GM03348 (cell line): ENCODE measurements around the gene CXCL11.
"Not testable (repeated sequence)": the region's sequence is repeated elsewhere in the genome, so short reads cannot be mapped to it uniquely, and the experiment has no call there.

ENCODE experiments used
- DNase-seq: peaks from one replicate; pipeline ENCODE4 v3.0.0; 2012; ENCODE audit warnings: low spot score

The CXCL11 gene

DNA sequence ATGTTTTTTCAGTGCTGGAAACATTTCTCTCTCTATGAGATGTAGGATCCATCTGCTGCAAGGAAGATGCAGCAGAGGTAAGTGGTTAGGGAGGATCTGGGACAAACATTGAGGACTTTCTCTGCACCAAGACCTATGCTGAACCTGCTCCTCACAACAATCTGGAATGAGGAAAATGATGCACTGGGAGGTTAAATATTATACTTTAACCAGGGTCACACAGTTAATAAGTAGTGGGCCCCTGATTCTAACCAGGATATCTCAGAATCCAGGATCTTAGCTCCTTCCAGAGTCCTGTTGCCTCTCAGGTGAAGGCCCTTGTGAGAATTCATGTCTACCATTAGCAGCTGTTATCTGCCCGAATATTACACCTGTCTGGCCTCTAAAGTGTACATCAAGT, 35.6 kb downstream of the CXCL11 start:
- no peak for DNase-seq

DNA sequence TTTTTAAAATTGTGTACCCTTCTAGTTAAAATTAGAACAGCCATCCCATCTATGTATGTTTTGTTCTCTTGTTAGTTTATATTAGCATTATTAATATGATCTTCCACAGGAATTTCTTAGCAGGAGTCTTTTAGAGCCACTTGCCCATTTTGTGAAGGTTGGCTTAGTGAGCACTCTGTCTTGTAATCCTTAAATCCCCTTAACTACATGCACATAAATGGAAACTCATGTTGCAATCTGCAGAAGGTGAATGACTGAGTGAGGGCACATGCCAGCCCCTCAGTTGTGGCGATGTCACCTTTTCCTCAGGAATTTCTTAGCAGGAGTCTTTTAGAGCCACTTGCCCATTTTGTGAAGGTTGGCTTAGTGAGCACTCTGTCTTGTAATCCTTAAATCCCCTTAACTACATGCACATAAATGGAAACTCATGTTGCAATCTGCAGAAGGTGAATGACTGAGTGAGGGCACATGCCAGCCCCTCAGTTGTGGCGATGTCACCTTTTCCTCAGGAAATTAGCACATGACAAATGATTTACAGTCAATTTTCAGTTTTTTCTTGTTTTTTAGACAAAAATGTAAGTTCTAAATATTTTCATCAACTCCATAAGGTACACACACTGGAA, 37.2 kb downstream of the CXCL11 start:
- not testable (repeated sequence) for DNase-seq

DNA sequence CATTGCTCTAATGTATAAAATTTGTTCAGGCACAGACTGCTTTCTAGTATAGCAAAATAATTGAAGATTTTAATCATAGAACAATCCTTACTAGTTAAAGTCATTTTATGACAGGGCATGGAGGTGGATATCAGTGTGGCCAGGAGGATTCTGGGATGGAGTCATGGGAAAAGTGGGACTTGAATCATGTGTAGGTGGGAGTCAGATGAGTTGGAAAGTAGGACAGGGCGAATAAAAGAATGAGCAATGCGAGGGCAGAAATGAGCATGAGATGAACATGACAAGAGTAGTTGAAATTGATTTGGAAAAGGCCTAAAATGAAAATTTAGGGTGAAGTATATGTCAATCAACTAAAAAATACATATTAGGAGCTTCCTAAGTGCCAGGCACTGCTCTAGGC, 37.9 kb downstream of the CXCL11 start:
- no peak for DNase-seq

DNA sequence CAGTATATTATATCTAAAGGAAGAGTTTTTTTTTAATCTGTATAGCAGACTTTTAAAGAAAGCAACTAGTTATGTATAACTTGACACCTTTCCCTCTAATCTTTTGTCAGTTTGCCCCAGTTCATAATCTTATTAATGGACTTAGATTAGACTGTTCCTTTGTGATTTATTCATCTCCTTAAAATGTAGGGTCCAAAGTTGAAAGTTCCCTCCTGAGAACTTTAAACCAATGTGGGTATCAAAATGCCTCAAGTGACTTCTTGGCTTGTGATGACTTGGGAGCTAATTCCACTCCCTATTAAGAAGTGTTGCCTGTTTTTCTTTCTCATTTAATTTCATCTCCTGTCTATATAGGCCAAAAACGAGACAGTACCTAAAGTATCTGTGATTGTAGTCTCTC, 38.8 kb downstream of the CXCL11 start:
- no peak for DNase-seq

DNA sequence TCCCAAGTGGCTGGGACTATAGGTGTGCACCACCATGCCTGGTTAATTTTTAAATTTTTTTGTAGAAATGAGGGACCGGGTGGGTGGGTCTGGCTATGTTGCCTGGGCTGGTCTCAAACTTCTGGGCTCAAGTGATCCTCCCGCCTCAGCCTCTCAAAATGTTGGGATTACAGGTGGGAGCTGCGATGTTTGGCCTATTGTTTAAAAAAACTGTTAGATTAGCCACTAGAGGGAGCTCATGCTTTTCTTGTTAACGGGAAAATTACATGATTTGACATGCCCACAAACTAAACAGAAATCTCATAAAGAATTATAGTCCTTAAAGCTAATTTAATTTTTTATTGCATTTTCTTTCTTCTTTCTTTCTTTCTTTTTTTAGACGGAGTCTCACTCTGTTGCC, 40.1 kb downstream of the CXCL11 start:
- peak; percentile 67 for DNase-seq

DNA sequence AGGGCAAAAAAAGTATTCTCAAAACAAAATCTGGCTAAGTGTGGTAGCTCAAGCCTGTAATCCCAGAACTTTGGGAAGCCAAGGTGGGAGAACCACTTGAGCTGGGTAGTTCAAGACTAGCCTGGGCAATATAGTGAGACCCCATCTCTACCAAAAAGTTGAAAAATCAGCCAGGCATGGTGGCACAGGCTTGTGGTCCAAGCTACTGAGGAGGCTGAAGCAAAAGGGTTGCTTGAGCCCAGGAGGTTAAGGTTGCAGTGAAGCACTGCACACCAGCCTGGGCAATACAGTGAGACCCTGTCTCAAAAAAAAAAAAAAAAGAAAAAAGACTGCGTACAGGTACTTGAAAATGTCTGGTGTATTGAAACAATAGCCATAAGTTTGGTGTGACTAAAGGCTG, 43.4 kb downstream of the CXCL11 start:
- no peak for DNase-seq

DNA sequence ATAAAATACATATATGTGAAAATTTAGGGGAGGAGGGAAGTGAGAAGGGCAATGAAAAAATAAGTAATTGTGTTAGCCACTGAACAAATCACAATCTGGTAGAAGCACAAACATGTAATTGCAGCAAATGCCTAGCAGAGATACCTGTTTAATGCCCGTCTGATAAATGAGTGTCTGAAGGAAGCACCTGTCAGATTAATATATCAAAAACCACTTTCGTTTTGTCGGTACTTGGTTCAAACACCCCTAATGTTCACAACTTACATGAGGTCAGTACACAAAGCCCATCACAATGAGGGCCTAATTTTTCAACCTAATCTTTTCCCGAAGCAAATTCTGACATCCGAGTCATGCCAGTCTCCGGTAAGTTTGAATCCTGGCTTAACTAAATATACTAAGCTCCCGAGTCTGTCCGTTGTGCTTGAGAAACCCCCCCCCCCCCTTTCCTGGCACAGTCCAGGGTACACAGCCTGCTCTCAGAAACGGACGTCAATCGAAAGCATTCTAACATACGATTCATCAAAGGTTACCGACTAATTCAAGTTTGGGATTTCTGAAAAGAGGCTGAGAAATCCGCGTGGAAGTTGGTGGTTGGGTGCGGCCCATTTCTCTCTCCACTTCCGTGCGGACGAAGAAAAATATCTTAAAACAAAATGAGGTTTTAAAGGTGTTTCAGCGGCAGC, 45.9 kb downstream of the CXCL11 start:
- DNase-seq: peak; percentile 15

DNA sequence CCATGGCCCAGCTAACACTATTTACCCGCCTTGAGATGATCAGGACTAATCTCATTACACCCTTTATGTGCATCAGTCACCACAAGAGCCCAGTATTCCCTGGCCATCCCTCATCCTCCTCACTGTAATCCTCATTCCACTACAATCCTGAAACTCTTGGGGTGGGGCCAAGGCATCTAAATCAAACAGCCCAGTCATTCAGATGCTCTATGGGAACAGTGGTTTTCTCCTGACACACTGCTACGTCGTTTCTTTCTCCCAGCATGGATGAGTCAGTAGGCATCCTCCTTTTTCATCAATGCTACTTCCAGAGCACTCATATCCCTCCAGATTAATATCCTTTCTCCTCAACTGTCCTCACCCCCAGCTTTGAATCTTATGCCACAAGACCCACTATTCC, 50.8 kb downstream of the CXCL11 start:
- DNase-seq: peak; percentile 79
